ENCODE measurements around the gene PTGFRN. TPM values are rescaled to one million over a fixed set of nuclear protein-coding genes. Genes with fewer than 3 reads are reported as not detected.

The PTGFRN gene
- total and polyA plus RNA-seq, 12 donors: 21.2 to 318 (median 170) TPM

DNA sequence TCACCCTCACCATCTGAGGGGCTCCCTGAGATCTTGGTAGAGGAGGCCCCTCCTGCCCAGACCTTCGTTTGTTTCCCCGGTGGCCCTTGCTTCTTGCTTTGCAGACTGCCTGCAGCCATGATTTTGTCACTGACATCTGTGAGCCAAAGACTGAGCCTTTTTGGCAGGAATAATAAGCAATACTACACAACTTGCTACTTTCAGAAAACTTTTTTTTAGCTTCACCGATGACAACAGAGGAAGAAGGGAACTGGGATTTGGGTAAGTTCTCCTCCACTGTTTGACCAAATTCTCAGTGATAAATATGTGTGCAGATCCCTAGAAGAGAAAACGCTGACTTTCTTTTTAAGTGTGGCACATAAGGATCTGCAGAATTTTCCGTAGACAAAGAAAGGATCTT, 80.1 kb downstream of the PTGFRN start:
- Histone ChIP-seq H3K27me3 (no peaks in the 10 kb centered on the region), H3K9me3 (no peaks in the 10 kb centered on the region), H3K4me1 (peaks cover 0 to 65% (median 40%) of the 10 kb centered on the region in 9 donors), H3K4me3 (no peak overlapping the region), H3K36me3 (peaks cover 0 to 32% (median 0%) of the 10 kb centered on the region in 9 donors), H3K27ac (peak overlapping the region; percentile 24 to 85 (median 72))
- intact Hi-C loops (cut with DNase I): loop anchor here in 5 of 10 donors (5.0 to 10.0 kb wide), 3 partner anchors 55 to 78 kb away; no protein-coding TSS in a partner anchor
- 58 to 62% methylated on average over 5 of the region's 5 CpGs for WGBS, 2 donors
- no peak for TF ChIP-seq CTCF (IDR thresholded peaks at IDR 0.05)
- ATAC-seq (peak in 4 of 8 donors; percentile 6 to 37 (median 22)), DNase-seq (no peak)

DNA sequence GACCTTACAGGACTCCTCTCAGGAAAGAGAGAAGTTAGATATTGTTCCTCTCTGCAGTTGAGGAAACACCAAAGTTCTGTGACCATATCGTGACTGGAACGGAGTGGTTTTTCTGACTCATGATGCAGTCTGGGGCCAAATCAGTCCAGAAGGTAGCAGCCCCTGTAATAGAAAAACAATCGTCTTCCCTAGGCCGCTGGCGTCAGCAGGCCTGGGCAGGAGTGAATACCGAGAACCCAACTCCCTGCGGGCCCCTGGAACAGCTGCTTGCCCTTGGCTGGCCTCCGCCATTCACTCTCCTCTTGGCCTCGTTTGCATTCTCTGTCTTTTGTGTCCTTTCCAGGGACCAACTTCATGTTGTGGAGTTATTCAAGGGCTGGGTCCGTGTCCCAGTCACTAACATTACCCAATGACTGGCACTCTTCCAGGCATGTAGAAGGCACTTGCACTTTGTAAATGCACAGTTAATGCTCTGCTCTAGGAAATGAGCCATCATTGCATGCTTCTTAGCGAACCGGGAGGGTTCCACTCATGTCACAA, 81.0 kb downstream of the PTGFRN start:
- intact Hi-C loops (cut with DNase I): no loop called here
- WGBS, 2 donors: 55 to 67% methylated on average over 12 of the region's 12 CpGs
- ATAC-seq: peak; percentile 75 to 92 (median 90)

GRCh38 chr1:116991171-116991845, 81.6 kb downstream of the PTGFRN start:
- H3K27me3 ChIP-seq: no peaks in the 10 kb centered on the region
- 48 to 71% methylated on average over 2 of the region's 2 CpGs for WGBS, 2 donors
- peaks cover 0 to 28% (median 0%) of the 10 kb centered on the region in 9 donors for H3K36me3 ChIP-seq
- H3K27ac ChIP-seq: peak overlapping the region in 9 of 10 donors; percentile 13 to 85 (median 73)
- no peaks in the 10 kb centered on the region for H3K9me3 ChIP-seq
- H3K4me1 ChIP-seq: peaks cover 0 to 62% (median 35%) of the 10 kb centered on the region in 9 donors
- no peak for TF ChIP-seq CTCF (IDR thresholded peaks at IDR 0.05)
- DNase-seq (no peak), ATAC-seq (peak in 1 of 8 donors; percentile 5)
- intact Hi-C loops (cut with DNase I): no loop called here
- no peak overlapping the region for H3K4me3 ChIP-seq

More for the DNA sequence above, 81.0 kb downstream of the PTGFRN start:
- Histone ChIP-seq H3K36me3 (peaks cover 0 to 32% (median 0%) of the 10 kb centered on the region in 9 donors), H3K9me3 (no peaks in the 10 kb centered on the region), H3K4me3 (no peak overlapping the region), H3K27me3 (no peaks in the 10 kb centered on the region), H3K4me1 (peaks cover 0 to 65% (median 35%) of the 10 kb centered on the region in 9 donors), H3K27ac (peak overlapping the region; percentile 24 to 85 (median 72))
- peak; percentile 85 for DNase-seq
- TF ChIP-seq CTCF (IDR thresholded peaks at IDR 0.05): no peak

DNA sequence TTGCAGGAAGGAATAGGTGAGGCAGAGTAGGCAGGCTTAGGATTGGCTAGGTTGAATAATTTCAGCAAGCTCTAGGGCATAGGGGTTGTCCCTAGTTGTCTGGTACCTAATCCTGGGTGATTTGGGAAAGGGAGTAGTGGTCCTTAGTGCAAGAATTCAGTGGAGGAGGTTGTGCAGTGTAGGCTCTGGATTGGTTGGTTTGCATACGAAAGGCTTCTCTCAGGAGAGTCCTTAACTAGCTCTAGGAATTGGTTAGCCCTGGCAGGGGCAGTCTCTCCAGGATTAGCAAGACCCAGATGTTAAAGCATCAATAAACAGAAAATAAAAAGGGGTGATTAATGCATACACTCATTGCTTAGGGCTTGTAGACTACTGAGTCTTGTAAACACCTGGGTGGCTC, 82.2 kb downstream of the PTGFRN start:
- H3K27me3 ChIP-seq: no peaks in the 10 kb centered on the region
- H3K4me3 ChIP-seq: no peak overlapping the region
- peaks cover 0 to 23% (median 0%) of the 10 kb centered on the region in 9 donors for H3K36me3 ChIP-seq
- WGBS, 2 donors: 95 to 100% methylated on average over 1 of the region's 1 CpG
- H3K4me1 ChIP-seq: peaks cover 0 to 57% (median 35%) of the 10 kb centered on the region in 9 donors
- H3K27ac ChIP-seq: peak overlapping the region in 4 of 10 donors; percentile 71 to 80 (median 76)
- intact Hi-C loops (cut with DNase I): no loop called here
- no peaks in the 10 kb centered on the region for H3K9me3 ChIP-seq
- no peak for TF ChIP-seq CTCF (IDR thresholded peaks at IDR 0.05)
- DNase-seq (no peak), ATAC-seq (no peak)
